Measurements from ENCODE around the gene TNNC1. TPM values are rescaled to one million over a fixed set of nuclear protein-coding genes. Genes with fewer than 3 reads are reported as not detected.

The TNNC1 gene
- total RNA-seq, 1 experiment from 2014 or later: not detected

DNA sequence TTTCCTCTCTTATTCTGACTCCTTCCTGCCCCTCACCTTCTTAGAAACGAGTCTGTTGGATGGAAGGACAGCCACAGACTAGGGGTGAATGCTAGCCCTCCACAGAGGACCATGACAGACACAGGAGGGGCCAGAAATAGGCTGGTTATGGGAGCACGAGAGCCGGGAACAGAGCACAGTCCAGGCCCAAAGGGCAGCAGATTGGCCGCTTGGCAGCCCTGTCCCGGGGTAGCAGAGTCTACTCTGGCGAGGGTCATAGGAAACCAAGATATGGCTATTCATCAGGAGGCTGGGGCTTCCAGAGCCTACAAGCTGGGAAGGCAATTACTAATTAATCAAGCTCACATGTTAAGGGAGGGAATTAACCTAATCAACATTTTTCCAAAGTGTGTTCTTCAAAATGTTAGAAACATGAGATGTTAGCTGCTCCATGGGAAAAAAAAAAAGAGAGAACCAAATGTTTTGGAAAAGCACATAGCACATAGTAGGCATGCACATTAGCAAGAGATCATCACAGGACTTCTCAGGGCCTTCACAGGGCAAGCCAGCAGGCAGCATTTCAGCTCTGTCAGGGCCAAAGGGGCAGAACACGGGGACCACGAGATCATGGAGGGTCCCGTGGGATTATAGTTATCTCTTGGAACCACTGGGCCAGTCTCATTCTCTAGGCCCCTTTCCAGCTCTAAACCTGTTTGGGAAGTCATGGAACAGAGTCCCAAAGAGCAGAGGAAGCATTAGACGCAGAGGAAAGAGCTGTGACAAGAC is 22.2 kb downstream of the TNNC1 start:
- POLR2A ChIA-PET (ENCODE audit: low non-redundant PET): no interaction called here
- TF ChIP-seq, protein P1, sequence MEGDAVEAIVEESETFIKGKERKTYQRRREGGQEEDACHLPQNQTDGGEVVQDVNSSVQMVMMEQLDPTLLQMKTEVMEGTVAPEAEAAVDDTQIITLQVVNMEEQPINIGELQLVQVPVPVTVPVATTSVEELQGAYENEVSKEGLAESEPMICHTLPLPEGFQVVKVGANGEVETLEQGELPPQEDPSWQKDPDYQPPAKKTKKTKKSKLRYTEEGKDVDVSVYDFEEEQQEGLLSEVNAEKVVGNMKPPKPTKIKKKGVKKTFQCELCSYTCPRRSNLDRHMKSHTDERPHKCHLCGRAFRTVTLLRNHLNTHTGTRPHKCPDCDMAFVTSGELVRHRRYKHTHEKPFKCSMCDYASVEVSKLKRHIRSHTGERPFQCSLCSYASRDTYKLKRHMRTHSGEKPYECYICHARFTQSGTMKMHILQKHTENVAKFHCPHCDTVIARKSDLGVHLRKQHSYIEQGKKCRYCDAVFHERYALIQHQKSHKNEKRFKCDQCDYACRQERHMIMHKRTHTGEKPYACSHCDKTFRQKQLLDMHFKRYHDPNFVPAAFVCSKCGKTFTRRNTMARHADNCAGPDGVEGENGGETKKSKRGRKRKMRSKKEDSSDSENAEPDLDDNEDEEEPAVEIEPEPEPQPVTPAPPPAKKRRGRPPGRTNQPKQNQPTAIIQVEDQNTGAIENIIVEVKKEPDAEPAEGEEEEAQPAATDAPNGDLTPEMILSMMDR (conservative IDR thresholded peaks at IDR 0.05; ENCODE audit: low read depth, low read length): no peak
- no peak for TF ChIP-seq EZH2 (IDR thresholded peaks at IDR 0.05; ENCODE audit: borderline replicate concordance, low read depth, low read length, poor library complexity, severe bottlenecking)
- no peak overlapping the region for H3K4me3 ChIP-seq (ENCODE audit: low read depth, low read length, poor library complexity, severe bottlenecking)
- H3K27me3 ChIP-seq (replicated peaks; ENCODE audit: insufficient read depth, low read depth, low read length, poor library complexity): no peaks in the 10 kb centered on the region
- CTCF ChIA-PET: no interaction called here
- DNase-seq (ENCODE audit: low spot score): no peak
- no peaks in the 10 kb centered on the region for H3K36me3 ChIP-seq (ENCODE audit: insufficient read depth, low read length, poor library complexity, severe bottlenecking)
- BruUV-seq (replicated peaks): no TSS peak
- intact Hi-C loops (cut with micrococcal nuclease; ENCODE audit: unreplicated experiment): no loop called here
- no peaks in the 10 kb centered on the region for H3K4me1 ChIP-seq (ENCODE audit: insufficient read depth, low read length, poor library complexity, severe bottlenecking)
- H3K27ac ChIP-seq (ENCODE audit: low read depth, low read length, poor library complexity, severe bottlenecking): no peak overlapping the region
- H3K9me3 ChIP-seq (ENCODE audit: low read depth, low read length, poor library complexity, severe bottlenecking): no peaks in the 10 kb centered on the region

DNA sequence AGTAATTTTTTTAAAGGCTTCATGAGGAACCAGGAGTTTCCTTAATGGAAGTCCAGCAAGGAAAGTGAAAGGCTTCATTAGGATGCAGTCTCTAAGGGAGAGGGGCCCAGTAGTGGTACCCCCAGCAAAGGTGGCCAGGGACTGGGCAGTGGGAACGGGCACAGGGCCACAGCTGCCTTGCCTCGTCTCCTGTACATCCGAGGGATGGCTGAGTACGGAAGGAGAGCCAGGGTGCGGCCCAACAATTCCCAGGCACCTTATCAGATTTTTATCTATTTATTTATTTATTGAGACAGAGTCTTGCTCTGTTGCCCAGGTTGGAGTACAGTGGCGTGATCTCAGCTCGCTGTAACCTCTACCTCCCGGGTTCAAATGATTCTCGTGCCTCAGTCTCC is 23.4 kb downstream of the TNNC1 start:
- intact Hi-C loops (cut with micrococcal nuclease; ENCODE audit: unreplicated experiment): no loop called here
- H3K9me3 ChIP-seq (ENCODE audit: low read depth, low read length, poor library complexity, severe bottlenecking): no peaks in the 10 kb centered on the region
- no peak overlapping the region for H3K27ac ChIP-seq (ENCODE audit: low read depth, low read length, poor library complexity, severe bottlenecking)
- no peak for TF ChIP-seq EZH2 (IDR thresholded peaks at IDR 0.05; ENCODE audit: borderline replicate concordance, low read depth, low read length, poor library complexity, severe bottlenecking)
- TF ChIP-seq, protein P1 (conservative IDR thresholded peaks at IDR 0.05; ENCODE audit: low read depth, low read length): no peak
- ChIA-PET CTCF (no interaction called here), POLR2A (ENCODE audit: low non-redundant PET) (no interaction called here)
- H3K4me1 ChIP-seq (ENCODE audit: insufficient read depth, low read length, poor library complexity, severe bottlenecking): no peaks in the 10 kb centered on the region
- no peak for DNase-seq (ENCODE audit: low spot score)
- no peak overlapping the region for H3K4me3 ChIP-seq (ENCODE audit: low read depth, low read length, poor library complexity, severe bottlenecking)
- BruUV-seq (replicated peaks): no TSS peak
- H3K36me3 ChIP-seq (ENCODE audit: insufficient read depth, low read length, poor library complexity, severe bottlenecking): no peaks in the 10 kb centered on the region
- H3K27me3 ChIP-seq (replicated peaks; ENCODE audit: insufficient read depth, low read depth, low read length, poor library complexity): no peaks in the 10 kb centered on the region

DNA sequence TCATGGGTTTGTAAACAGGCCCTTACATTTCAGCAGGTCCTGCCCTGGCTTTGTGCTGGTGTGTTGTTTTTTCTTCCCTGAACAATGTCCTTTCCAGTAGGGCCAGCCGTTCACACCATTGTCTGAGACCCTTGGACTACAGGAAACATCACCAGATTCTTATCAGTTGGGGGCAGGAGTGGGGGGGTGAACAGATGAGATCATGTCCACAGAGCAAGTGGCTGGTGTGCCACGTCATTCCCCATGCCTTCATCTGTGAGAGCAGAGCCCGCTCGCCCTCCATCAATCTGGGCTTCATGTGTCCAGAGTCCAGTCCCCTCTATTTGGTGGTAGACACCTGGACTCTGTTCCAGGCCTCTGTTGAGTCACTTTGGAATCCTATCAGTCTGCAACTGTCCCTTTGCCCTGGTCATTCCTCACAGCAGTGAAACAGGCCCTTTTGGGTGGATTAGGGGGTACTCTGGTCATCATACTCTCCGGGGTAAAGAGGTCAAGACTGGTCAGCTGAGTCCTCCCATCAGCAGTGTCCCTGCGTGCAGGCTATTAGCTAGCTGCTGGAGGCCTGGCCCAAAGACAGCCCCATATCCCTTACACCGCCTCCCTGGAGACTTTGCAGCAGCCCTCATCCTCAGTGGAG is 23.9 kb downstream of the TNNC1 start:
- H3K27ac ChIP-seq (ENCODE audit: low read depth, low read length, poor library complexity, severe bottlenecking): no peak overlapping the region
- DNase-seq (ENCODE audit: low spot score): no peak
- no peak overlapping the region for H3K4me3 ChIP-seq (ENCODE audit: low read depth, low read length, poor library complexity, severe bottlenecking)
- H3K9me3 ChIP-seq (ENCODE audit: low read depth, low read length, poor library complexity, severe bottlenecking): no peaks in the 10 kb centered on the region
- H3K27me3 ChIP-seq (replicated peaks; ENCODE audit: insufficient read depth, low read depth, low read length, poor library complexity): no peaks in the 10 kb centered on the region
- ChIA-PET CTCF (no interaction called here), POLR2A (ENCODE audit: low non-redundant PET) (no interaction called here)
- intact Hi-C loops (cut with micrococcal nuclease; ENCODE audit: unreplicated experiment): no loop called here
- BruUV-seq (replicated peaks): no TSS peak
- TF ChIP-seq EZH2 (IDR thresholded peaks at IDR 0.05; ENCODE audit: borderline replicate concordance, low read depth, low read length, poor library complexity, severe bottlenecking): no peak
- TF ChIP-seq, protein P1 (conservative IDR thresholded peaks at IDR 0.05; ENCODE audit: low read depth, low read length): no peak
- H3K4me1 ChIP-seq (ENCODE audit: insufficient read depth, low read length, poor library complexity, severe bottlenecking): no peaks in the 10 kb centered on the region
- H3K36me3 ChIP-seq (ENCODE audit: insufficient read depth, low read length, poor library complexity, severe bottlenecking): no peaks in the 10 kb centered on the region

Data from A673 (cell line).